Thymus (tissue), 11 donors: ENCODE results near the gene THSD4. TPM values are rescaled to one million over a fixed set of nuclear protein-coding genes. Genes with fewer than 3 reads are reported as not detected.

Experiments
- DNase-seq, 9 donors: peaks; one replicate each; pipeline ENCODE4 v3.0.0-alpha.2; 2013; ENCODE audit warnings: low spot score in 9 of 9, low read depth in 6 of 9, missing footprints in 1 of 9
- H3K27ac ChIP-seq, 2 donors: one replicate each; pipeline ENCODE4 v1.5.1; 2013; ENCODE audit warnings: control low read depth in 1 of 2, low read depth in 1 of 2, low read length in 1 of 2, mild to moderate bottlenecking in 1 of 2, moderate library complexity in 1 of 2
- H3K27me3 ChIP-seq, 2 donors: one replicate each; pipeline ENCODE4 v1.5.1; 2013; ENCODE audit warnings: low read length in 1 of 2; ENCODE audit not compliant: control insufficient read depth in 2 of 2, insufficient read depth in 1 of 2
- H3K36me3 ChIP-seq, 2 donors: one replicate each; pipeline ENCODE4 v1.5.1; 2013; ENCODE audit warnings: low read length in 1 of 2, mild to moderate bottlenecking in 1 of 2, moderate library complexity in 1 of 2; ENCODE audit not compliant: control insufficient read depth in 2 of 2, insufficient read depth in 2 of 2
- H3K4me1 ChIP-seq, 2 donors: one replicate each; pipeline ENCODE4 v1.5.1; 2013; ENCODE audit warnings: low read length in 2 of 2; ENCODE audit not compliant: control insufficient read depth in 2 of 2, insufficient read depth in 2 of 2
- H3K4me3 ChIP-seq, 2 donors: one replicate each; pipeline ENCODE4 v1.5.1; 2013; ENCODE audit warnings: low read length in 2 of 2, control low read depth in 1 of 2, mild to moderate bottlenecking in 1 of 2
- H3K9me3 ChIP-seq, 2 donors: one replicate each; pipeline ENCODE4 v1.5.1; 2013; ENCODE audit warnings: low read length in 1 of 2, mild to moderate bottlenecking in 1 of 2; ENCODE audit not compliant: control insufficient read depth in 2 of 2, insufficient read depth in 1 of 2
- WGBS: extraction: QIAGEN DNeasy Blood & Tissue Kit; methylation state at CpG from one replicate; pipeline ENCODE4 v1.1.7; 2013; 5-methylcytosine and 5-hydroxymethylcytosine counted together
- polyA plus RNA-seq: library from polyadenylated mRNA; stranded (reverse); fragments of 200-250 nt; gene quantifications from one replicate; pipeline ENCODE4 v1.2.3, GENCODE V29; 2013
- total RNA-seq: library from RNA; stranded (reverse); fragments of 120-200 nt; gene quantifications from one replicate; pipeline ENCODE4 v1.2.4, GENCODE V29; 2013
- donor health status: healthy.

The THSD4 gene
- total and polyA plus RNA-seq, 2 donors, result 1.7 to 2.2 TPM

GRCh38 chr15:71518661-71519060 lies 403.4 kb downstream of the THSD4 start:
- no peak overlapping the region for H3K27ac ChIP-seq
- no peaks in the 10 kb centered on the region for H3K4me1 ChIP-seq
- H3K4me3 ChIP-seq, result no peak overlapping the region
- no peaks in the 10 kb centered on the region for H3K9me3 ChIP-seq
- WGBS, result 94% methylated on average over 2 of the region's 2 CpGs
- H3K36me3 ChIP-seq, result no peaks in the 10 kb centered on the region
- no peaks in the 10 kb centered on the region for H3K27me3 ChIP-seq
- no peak for DNase-seq

GRCh38 chr15:71526060-71526820 lies 411.0 kb downstream of the THSD4 start:
- Histone ChIP-seq H3K4me1 (no peaks in the 10 kb centered on the region), H3K27ac (no peak overlapping the region), H3K9me3 (no peaks in the 10 kb centered on the region), H3K4me3 (no peak overlapping the region), H3K27me3 (no peaks in the 10 kb centered on the region), H3K36me3 (no peaks in the 10 kb centered on the region)
- no peak for DNase-seq
- 37% methylated on average over 10 of the region's 10 CpGs for WGBS

- Histone ChIP-seq H3K9me3 (no peaks in the 10 kb centered on the region), H3K27me3 (no peaks in the 10 kb centered on the region), H3K27ac (no peak overlapping the region), H3K4me1 (no peaks in the 10 kb centered on the region), H3K36me3 (no peaks in the 10 kb centered on the region), H3K4me3 (no peak overlapping the region)
- 97% methylated on average over 1 of the region's 1 CpG for WGBS
- DNase-seq, result no peak
Observed at GRCh38 chr15:71529361-71529760, 414.1 kb downstream of the THSD4 start.

- H3K27me3 ChIP-seq, result no peaks in the 10 kb centered on the region
- H3K27ac ChIP-seq, result no peak overlapping the region
- DNase-seq, result no peak
- no peaks in the 10 kb centered on the region for H3K36me3 ChIP-seq
- H3K4me3 ChIP-seq, result no peak overlapping the region
- WGBS, result 76% methylated on average over 3 of the region's 3 CpGs
- no peaks in the 10 kb centered on the region for H3K9me3 ChIP-seq
- H3K4me1 ChIP-seq, result no peaks in the 10 kb centered on the region
Observed at GRCh38 chr15:71530116-71530515, 414.8 kb downstream of the THSD4 start.

- Histone ChIP-seq H3K4me3 (no peak overlapping the region), H3K27ac (no peak overlapping the region), H3K4me1 (no peaks in the 10 kb centered on the region), H3K36me3 (no peaks in the 10 kb centered on the region), H3K27me3 (no peaks in the 10 kb centered on the region), H3K9me3 (no peaks in the 10 kb centered on the region)
- no peak for DNase-seq
- 92% methylated on average over 6 of the region's 6 CpGs for WGBS
Observed at GRCh38 chr15:71532994-71533393, 417.7 kb downstream of the THSD4 start.

- 92% methylated on average over 5 of the region's 5 CpGs for WGBS
- Histone ChIP-seq H3K4me1 (no peaks in the 10 kb centered on the region), H3K36me3 (no peaks in the 10 kb centered on the region), H3K9me3 (no peaks in the 10 kb centered on the region), H3K27ac (no peak overlapping the region), H3K27me3 (no peaks in the 10 kb centered on the region), H3K4me3 (no peak overlapping the region)
- no peak for DNase-seq
Observed at GRCh38 chr15:71538181-71538580, 422.9 kb downstream of the THSD4 start.

GRCh38 chr15:71541746-71542145 lies 426.5 kb downstream of the THSD4 start:
- no peaks in the 10 kb centered on the region for H3K4me1 ChIP-seq
- H3K4me3 ChIP-seq, result no peak overlapping the region
- WGBS, result 95% methylated on average over 2 of the region's 2 CpGs
- no peak overlapping the region for H3K27ac ChIP-seq
- H3K36me3 ChIP-seq, result no peaks in the 10 kb centered on the region
- H3K9me3 ChIP-seq, result no peaks in the 10 kb centered on the region
- no peak for DNase-seq
- no peaks in the 10 kb centered on the region for H3K27me3 ChIP-seq

- Histone ChIP-seq H3K27me3 (no peaks in the 10 kb centered on the region), H3K27ac (no peak overlapping the region), H3K4me1 (no peaks in the 10 kb centered on the region), H3K36me3 (no peaks in the 10 kb centered on the region), H3K9me3 (no peaks in the 10 kb centered on the region), H3K4me3 (no peak overlapping the region)
- no peak for DNase-seq
Observed at GRCh38 chr15:71542836-71543235, 427.6 kb downstream of the THSD4 start.

- no peak overlapping the region for H3K27ac ChIP-seq
- H3K9me3 ChIP-seq, result no peaks in the 10 kb centered on the region
- H3K27me3 ChIP-seq, result no peaks in the 10 kb centered on the region
- H3K4me3 ChIP-seq, result no peak overlapping the region
- DNase-seq, result no peak
- WGBS, result 84% methylated on average over 3 of the region's 3 CpGs
- no peaks in the 10 kb centered on the region for H3K4me1 ChIP-seq
- no peaks in the 10 kb centered on the region for H3K36me3 ChIP-seq
Observed at GRCh38 chr15:71543413-71543812, 428.1 kb downstream of the THSD4 start.
